MCF 10A (cell line): ENCODE results near the gene PFDN1. TPM values are rescaled to one million over a fixed set of nuclear protein-coding genes. Genes with fewer than 3 reads are reported as not detected.

Source experiments
- BruUV-seq: library from RNA; stranded (reverse); fragments of 400-500 nt; replicated peaks from 2 replicates; lab custom pipeline; 2021; lab: Mats Ljungman, UMichigan
- CTCF ChIA-PET: fragments of 300-600 bp; sonication (Branson Sonifier 250); formaldehyde crosslinking; extraction: SDS; loops from one replicate; lab custom pipeline; 2021; ENCODE audit warnings: antibody characterized with exemption, inconsistent platforms; lab: Yijun Ruan, JAX
- POLR2A ChIA-PET: fragments of 300-600, 350-650 bp; sonication (Branson Sonifier 250); formaldehyde crosslinking; extraction: SDS; loops from one replicate; lab custom pipeline; 2020; ENCODE audit warnings: antibody characterized with exemption, inconsistent platforms; lab: Yijun Ruan, JAX
- DNase-seq: peaks from one replicate; pipeline ENCODE4 v3.0.0-alpha.2; 2018; ENCODE audit not compliant: unreplicated experiment
- H3K27ac Mint-ChIP-seq: one replicate; pipeline ENCODE4 v1.8.0; 2022; ENCODE audit warnings: mild to moderate bottlenecking, low read depth, mixed read lengths; ENCODE audit not compliant: unreplicated experiment
- H3K27me3 Mint-ChIP-seq: one replicate; pipeline ENCODE4 v1.8.0; 2022; ENCODE audit warnings: mixed read lengths; ENCODE audit not compliant: insufficient read depth, unreplicated experiment
- H3K36me3 Mint-ChIP-seq: one replicate; pipeline ENCODE4 v1.8.0; 2022; ENCODE audit warnings: mild to moderate bottlenecking, moderate library complexity, mixed read lengths; ENCODE audit not compliant: insufficient read depth, unreplicated experiment
- H3K4me1 Mint-ChIP-seq: one replicate; pipeline ENCODE4 v1.8.0; 2022; ENCODE audit warnings: mixed read lengths; ENCODE audit not compliant: insufficient read depth, unreplicated experiment
- H3K4me3 Mint-ChIP-seq: one replicate; pipeline ENCODE4 v1.8.0; 2022; ENCODE audit warnings: mild to moderate bottlenecking, moderate library complexity, mixed read lengths; ENCODE audit not compliant: unreplicated experiment
- H3K9me3 Mint-ChIP-seq: one replicate; pipeline ENCODE4 v1.8.0; 2022; ENCODE audit warnings: mixed read lengths; ENCODE audit not compliant: unreplicated experiment
- CTCF ChIP-seq: fragments of 200-600 bp; IDR thresholded peaks from one replicate; pipeline ENCODE4 v1.8.0; 2022; ENCODE audit warnings: antibody characterized with exemption, mild to moderate bottlenecking; ENCODE audit not compliant: unreplicated experiment
- intact Hi-C: fragments of 100-400 bp; cut with micrococcal nuclease; formaldehyde crosslinking; loops from 2 replicates; pipeline ENCODE4 v1.14.1; 2022
- total RNA-seq: library from RNA; stranded (reverse); gene quantifications from 2 replicates; pipeline ENCODE4 v1.2.3, GENCODE V29; 2022

PFDN1 gene
- total RNA-seq, 1 experiment from 2014 or later = 94.7 TPM

- Mint-ChIP-seq H3K27ac (no peak overlapping the region), H3K27me3 (no peaks in the 10 kb centered on the region), H3K9me3 (no peaks in the 10 kb centered on the region), H3K4me3 (no peak overlapping the region), H3K36me3 (no peaks in the 10 kb centered on the region), H3K4me1 (no peaks in the 10 kb centered on the region)
- no peak for TF ChIP-seq CTCF
- ChIA-PET CTCF (interaction anchor here (0.8 to 2.7 kb wide), 3 partner anchors 11 to 156 kb away, joined by 4 to 7 read pairs (median 5); no protein-coding TSS in a partner anchor), POLR2A (interaction anchor here (0.8 to 1.6 kb wide), 4 partner anchors 9 to 29 kb away, joined by 3 to 5 read pairs (median 4); no protein-coding TSS in a partner anchor)
- intact Hi-C loops = no loop called here
- no TSS peak for BruUV-seq
- no peak for DNase-seq
Measured at GRCh38 chr5:140207250-140207964, 95.5 kb downstream of the PFDN1 start.

GRCh38 chr5:140205952-140206351 lies 96.9 kb downstream of the PFDN1 start:
- Mint-ChIP-seq H3K9me3 (no peaks in the 10 kb centered on the region), H3K36me3 (no peaks in the 10 kb centered on the region), H3K4me3 (no peak overlapping the region), H3K27me3 (no peaks in the 10 kb centered on the region), H3K27ac (no peak overlapping the region), H3K4me1 (no peaks in the 10 kb centered on the region)
- no TSS peak for BruUV-seq
- intact Hi-C loops = no loop called here
- no peak for DNase-seq
- POLR2A ChIA-PET = interaction anchor here (0.6 to 2.0 kb wide), 4 partner anchors 9 to 451 kb away, joined by 4 to 7 read pairs (median 4); no protein-coding TSS in a partner anchor
- CTCF ChIA-PET = interaction anchor here (0.5 to 2.7 kb wide), 4 partner anchors 9 to 1900 kb away, joined by 3 to 7 read pairs (median 3); partner anchors contain the start of gene NRG2
- TF ChIP-seq CTCF = no peak

GRCh38 chr5:140205216-140205615 lies 97.7 kb downstream of the PFDN1 start:
- intact Hi-C loops = no loop called here
- ChIA-PET POLR2A (interaction anchor here (0.6 to 2.0 kb wide), 3 partner anchors 9 to 1192 kb away, joined by 4 to 7 read pairs (median 4); no protein-coding TSS in a partner anchor), CTCF (interaction anchor here (0.9 to 2.7 kb wide), 3 partner anchors 10 to 158 kb away, joined by 3 to 7 read pairs (median 3); no protein-coding TSS in a partner anchor)
- no peak for TF ChIP-seq CTCF
- no peak for DNase-seq
- Mint-ChIP-seq H3K9me3 (no peaks in the 10 kb centered on the region), H3K36me3 (no peaks in the 10 kb centered on the region), H3K4me1 (no peaks in the 10 kb centered on the region), H3K4me3 (no peak overlapping the region), H3K27me3 (no peaks in the 10 kb centered on the region), H3K27ac (no peak overlapping the region)
- no TSS peak for BruUV-seq

- Mint-ChIP-seq H3K4me3 (no peak overlapping the region), H3K9me3 (no peaks in the 10 kb centered on the region)
- CTCF ChIA-PET = no interaction called here
Measured at GRCh38 chr5:140202610-140203009, 100.3 kb downstream of the PFDN1 start.

More at GRCh38 chr5:140202610-140203009, 100.3 kb downstream of the PFDN1 start:
- no peak for DNase-seq
- Mint-ChIP-seq H3K4me1 (no peaks in the 10 kb centered on the region), H3K36me3 (peaks cover 9% of the 10 kb centered on the region), H3K27me3 (no peaks in the 10 kb centered on the region), H3K27ac (no peak overlapping the region)
- BruUV-seq = no TSS peak
- TF ChIP-seq CTCF = no peak
- POLR2A ChIA-PET = no interaction called here
- intact Hi-C loops = no loop called here
